ENCODE data around the gene PTPRD.

DNA sequence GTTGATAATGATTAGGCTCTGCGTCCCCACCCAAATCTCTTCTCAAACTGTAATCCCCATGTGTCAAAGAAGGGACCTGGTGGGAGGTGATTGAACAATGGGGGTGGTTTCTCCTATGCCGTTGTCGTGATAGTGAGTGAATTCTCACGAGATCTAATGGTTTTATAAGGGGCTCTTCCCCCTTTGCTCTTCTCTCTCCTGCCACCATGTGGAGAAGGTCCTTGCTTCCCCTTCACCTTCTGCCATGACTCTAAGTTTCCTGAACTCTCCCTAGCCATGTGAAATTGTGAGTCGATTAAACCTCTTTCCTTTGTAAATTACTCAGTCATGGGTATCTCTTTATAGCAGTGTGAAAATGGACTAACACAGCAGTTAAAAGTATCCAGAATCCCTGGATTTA lies 2098.0 kb downstream of the PTPRD start:
- TF ChIP-seq, protein P1, sequence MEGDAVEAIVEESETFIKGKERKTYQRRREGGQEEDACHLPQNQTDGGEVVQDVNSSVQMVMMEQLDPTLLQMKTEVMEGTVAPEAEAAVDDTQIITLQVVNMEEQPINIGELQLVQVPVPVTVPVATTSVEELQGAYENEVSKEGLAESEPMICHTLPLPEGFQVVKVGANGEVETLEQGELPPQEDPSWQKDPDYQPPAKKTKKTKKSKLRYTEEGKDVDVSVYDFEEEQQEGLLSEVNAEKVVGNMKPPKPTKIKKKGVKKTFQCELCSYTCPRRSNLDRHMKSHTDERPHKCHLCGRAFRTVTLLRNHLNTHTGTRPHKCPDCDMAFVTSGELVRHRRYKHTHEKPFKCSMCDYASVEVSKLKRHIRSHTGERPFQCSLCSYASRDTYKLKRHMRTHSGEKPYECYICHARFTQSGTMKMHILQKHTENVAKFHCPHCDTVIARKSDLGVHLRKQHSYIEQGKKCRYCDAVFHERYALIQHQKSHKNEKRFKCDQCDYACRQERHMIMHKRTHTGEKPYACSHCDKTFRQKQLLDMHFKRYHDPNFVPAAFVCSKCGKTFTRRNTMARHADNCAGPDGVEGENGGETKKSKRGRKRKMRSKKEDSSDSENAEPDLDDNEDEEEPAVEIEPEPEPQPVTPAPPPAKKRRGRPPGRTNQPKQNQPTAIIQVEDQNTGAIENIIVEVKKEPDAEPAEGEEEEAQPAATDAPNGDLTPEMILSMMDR (IDR thresholded peaks at IDR 0.05), result no peak
- TF ChIP-seq POLR2A (IDR thresholded peaks at IDR 0.05) (no peak), EP300 (IDR thresholded peaks at IDR 0.05) (no peak)

Measured in ovary (tissue), 3 donors.